Fibroblast of lung (primary cell): Measurements from ENCODE around the gene LCP1. TPM values are rescaled to one million over a fixed set of nuclear protein-coding genes. Genes with fewer than 3 reads are reported as not detected.

ENCODE experiments used
- DNase-seq, 2 donors: peaks; one replicate each; pipeline versions ENCODE4 v3.0.0 to v3.0.0-alpha.2; 2010; ENCODE audit warnings: low read depth in 2 of 2
- H2AFZ ChIP-seq: 2 replicates; pipeline ENCODE4 v1.5.1; 2012; ENCODE audit warnings: low read length, control low read depth, inconsistent platforms
- H3K27ac ChIP-seq: 2 replicates; pipeline ENCODE4 v1.5.1; 2011; ENCODE audit warnings: low read length, control low read depth; ENCODE audit not compliant: insufficient read depth
- H3K27me3 ChIP-seq: 2 replicates; pipeline ENCODE4 v1.5.1; 2011; ENCODE audit warnings: mild to moderate bottlenecking, low read length; ENCODE audit not compliant: control insufficient read depth, insufficient read depth
- H3K36me3 ChIP-seq: 2 replicates; pipeline ENCODE4 v1.5.1; 2011; ENCODE audit warnings: low read length; ENCODE audit not compliant: control insufficient read depth, insufficient read depth
- H3K4me1 ChIP-seq: 2 replicates; pipeline ENCODE4 v1.5.1; 2011; ENCODE audit warnings: low read length; ENCODE audit not compliant: control insufficient read depth, insufficient read depth; ENCODE audit errors: extremely low read depth
- H3K4me2 ChIP-seq: 2 replicates; pipeline ENCODE4 v1.5.1; 2011; ENCODE audit warnings: low read length, control low read depth; ENCODE audit not compliant: insufficient read depth; ENCODE audit errors: extremely low read depth
- H3K4me3 ChIP-seq, 4 experiments: fragments of 200-600 bp in 1 of 4; sonication (generic) in 1 of 4; replicated peaks in 1 of 4; 2 replicates each; pipeline ENCODE4 v1.5.1; 2011 to 2016; ENCODE audit warnings: low read length in 4 of 4, low read depth in 3 of 4, mild to moderate bottlenecking in 3 of 4, control low read depth in 2 of 4, inconsistent platforms in 1 of 4, mixed read lengths in 1 of 4; ENCODE audit not compliant: insufficient read depth in 1 of 4; ENCODE audit errors: control extremely low read depth in 1 of 4
- H3K79me2 ChIP-seq: 2 replicates; pipeline ENCODE4 v1.5.1; 2012; ENCODE audit warnings: mild to moderate bottlenecking, low read length, inconsistent platforms; ENCODE audit not compliant: control insufficient read depth, insufficient read depth
- H3K9ac ChIP-seq: 2 replicates; pipeline ENCODE4 v1.5.1; 2011; ENCODE audit warnings: mild to moderate bottlenecking, low read length, control low read depth; ENCODE audit not compliant: insufficient read depth
- H3K9me3 ChIP-seq: 2 replicates; pipeline ENCODE4 v1.5.1; 2012; ENCODE audit warnings: low read depth, low read length; ENCODE audit not compliant: control insufficient read depth, insufficient read depth
- H4K20me1 ChIP-seq: 2 replicates; pipeline ENCODE4 v1.5.1; 2011; ENCODE audit warnings: low read length; ENCODE audit not compliant: control insufficient read depth, insufficient read depth; ENCODE audit errors: extremely low read depth
- CTCF ChIP-seq, 2 donors: IDR thresholded peaks in 1 of 2; conservative IDR thresholded peaks in 1 of 2; 1 replicate in 1 of 2; 2 replicates in 1 of 2; pipeline ENCODE4 v1.5.1; 2011 to 2012; ENCODE audit warnings: low read length in 2 of 2, control low read depth in 1 of 2, inconsistent platforms in 1 of 2, low read depth in 1 of 2, mild to moderate bottlenecking in 1 of 2
- EZH2 ChIP-seq: IDR thresholded peaks from 2 replicates; pipeline ENCODE4 v1.5.1; 2012; ENCODE audit warnings: low read length, control low read depth, mild to moderate bottlenecking; ENCODE audit errors: missing control alignments
- polyA plus RNA-seq, 2 donors: library from polyadenylated mRNA; depleted of rRNA in 1 of 2; stranded (reverse) in 1 of 2; unstranded in 1 of 2; fragments of >200 nt; gene quantifications; 2 replicates each; pipeline ENCODE4 v1.2.1, GENCODE V29; 2011 to 2012; ENCODE audit warnings: missing spikeins in 1 of 2
- total RNA-seq: library from RNA; depleted of rRNA; stranded (reverse); fragments of >200 nt; gene quantifications from 2 replicates; pipeline ENCODE4 v1.2.1, GENCODE V29; 2014

Gene LCP1
- total and polyA plus RNA-seq, 2 donors (not counting 1 experiment from before 2014, with no cell fraction given) = under 0.01 to 0.06 TPM

DNA sequence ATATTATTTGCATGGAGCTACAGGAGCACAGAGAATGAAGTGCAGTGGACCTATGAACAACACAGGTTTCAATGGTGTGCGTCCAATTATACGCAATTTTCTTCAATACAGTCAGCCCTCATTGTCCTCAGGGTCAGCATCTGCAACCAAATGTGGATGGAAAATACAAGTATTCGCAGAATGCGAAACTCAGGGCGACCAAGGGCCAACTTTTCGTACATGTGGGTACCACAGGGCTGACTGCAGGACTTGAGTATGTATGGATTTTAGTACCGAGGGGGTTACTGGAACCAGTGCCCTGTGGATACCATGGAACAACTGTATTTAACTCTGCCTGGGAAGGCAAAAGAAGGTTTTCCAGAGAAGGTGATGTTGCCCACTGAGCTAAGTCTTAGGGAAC, 10.2 kb downstream of the LCP1 start:
- no peak for DNase-seq
- Histone ChIP-seq H3K27ac (no peak overlapping the region), H3K4me1 (no peaks in the 10 kb centered on the region), H3K9me3 (no peaks in the 10 kb centered on the region), H4K20me1 (no peaks in the 10 kb centered on the region), H3K79me2 (no peaks in the 10 kb centered on the region), H2AFZ (no peak overlapping the region), H3K9ac (no peak overlapping the region), H3K4me3 (no peak overlapping the region), H3K36me3 (no peaks in the 10 kb centered on the region), H3K27me3 (no peaks in the 10 kb centered on the region), H3K4me2 (no peak overlapping the region)
- TF ChIP-seq CTCF (conservative IDR thresholded peaks at IDR 0.05 in 1 of 2, IDR thresholded peaks at IDR 0.05 in 1 of 2; ENCODE audit: low read depth in 1 of 2, low read length in 2 of 2) = no peak
- TF ChIP-seq EZH2 = no peak

GRCh38 chr13:46171217-46171616, 10.8 kb downstream of the LCP1 start:
- no peaks in the 10 kb centered on the region for H3K79me2 ChIP-seq
- no peaks in the 10 kb centered on the region for H4K20me1 ChIP-seq
- no peak overlapping the region for H3K27ac ChIP-seq
- no peak overlapping the region for H3K4me3 ChIP-seq
- H3K4me2 ChIP-seq = no peak overlapping the region
- H2AFZ ChIP-seq = no peak overlapping the region
- no peak overlapping the region for H3K9ac ChIP-seq
- no peaks in the 10 kb centered on the region for H3K36me3 ChIP-seq
- no peaks in the 10 kb centered on the region for H3K27me3 ChIP-seq
- TF ChIP-seq CTCF (conservative IDR thresholded peaks at IDR 0.05 in 1 of 2, IDR thresholded peaks at IDR 0.05 in 1 of 2; ENCODE audit: low read depth in 1 of 2, low read length in 2 of 2) (no peak), EZH2 (no peak)
- no peaks in the 10 kb centered on the region for H3K9me3 ChIP-seq
- DNase-seq = no peak
- no peaks in the 10 kb centered on the region for H3K4me1 ChIP-seq

- no peaks in the 10 kb centered on the region for H3K9me3 ChIP-seq
- no peak overlapping the region for H2AFZ ChIP-seq
- H3K79me2 ChIP-seq = no peaks in the 10 kb centered on the region
- no peak overlapping the region for H3K27ac ChIP-seq
- no peaks in the 10 kb centered on the region for H3K27me3 ChIP-seq
- peak in 1 of 2 donors; percentile 45 for DNase-seq
- H3K36me3 ChIP-seq = no peaks in the 10 kb centered on the region
- no peaks in the 10 kb centered on the region for H3K4me1 ChIP-seq
- no peak overlapping the region for H3K4me3 ChIP-seq
- H3K9ac ChIP-seq = no peak overlapping the region
- no peak overlapping the region for H3K4me2 ChIP-seq
- TF ChIP-seq EZH2 (no peak), CTCF (conservative IDR thresholded peaks at IDR 0.05 in 1 of 2, IDR thresholded peaks at IDR 0.05 in 1 of 2; ENCODE audit: low read depth in 1 of 2, low read length in 2 of 2) (no peak)
- H4K20me1 ChIP-seq = no peaks in the 10 kb centered on the region
These were observed 11.3 kb downstream of the LCP1 start for GRCh38 chr13:46170687-46171086.
